GM12865 (cell line): Measurements from ENCODE around the gene KCNA4.

Source experiments
- DNase-seq: peaks from one replicate; pipeline ENCODE4 v3.0.0; 2010; ENCODE audit warnings: low read depth
- H3K4me3 ChIP-seq: 2 replicates; pipeline ENCODE4 v1.5.1; 2011; ENCODE audit warnings: mild to moderate bottlenecking, low read depth, low read length, control low read depth
- TF ChIP-seq, protein P1 (sequence below): IDR thresholded peaks from 2 replicates; pipeline ENCODE4 v1.5.1; 2011; ENCODE audit warnings: low read length, control low read depth, low read depth, inconsistent platforms; ENCODE audit not compliant: insufficient read depth; ENCODE audit errors: missing control alignments

The KCNA4 gene

DNA sequence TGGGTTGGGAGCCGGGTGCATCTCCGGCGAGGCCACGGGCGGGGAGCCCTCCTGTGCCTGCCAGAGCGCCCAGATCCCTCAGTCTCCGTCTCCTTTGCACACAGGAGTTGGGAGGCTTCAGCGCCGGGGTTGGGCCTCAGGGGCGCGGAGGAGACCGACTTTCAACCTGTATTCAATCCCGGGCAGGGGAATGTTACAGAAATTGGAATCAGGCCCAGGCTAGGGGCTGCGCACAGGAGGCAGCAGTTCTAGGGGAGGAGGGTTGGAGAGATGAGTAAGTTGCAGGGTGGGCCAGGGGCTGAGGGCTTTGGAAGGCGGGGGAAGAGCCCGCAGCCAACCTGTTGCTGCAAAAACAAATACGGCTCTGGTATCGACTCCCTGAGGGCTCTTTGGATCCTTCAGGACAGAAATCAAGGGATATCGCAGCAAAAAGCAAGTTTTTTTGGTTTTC lies 640 bp upstream of the KCNA4 start:
- DNase-seq = no peak
- H3K4me3 ChIP-seq = no peak overlapping the region
- TF ChIP-seq, protein P1, sequence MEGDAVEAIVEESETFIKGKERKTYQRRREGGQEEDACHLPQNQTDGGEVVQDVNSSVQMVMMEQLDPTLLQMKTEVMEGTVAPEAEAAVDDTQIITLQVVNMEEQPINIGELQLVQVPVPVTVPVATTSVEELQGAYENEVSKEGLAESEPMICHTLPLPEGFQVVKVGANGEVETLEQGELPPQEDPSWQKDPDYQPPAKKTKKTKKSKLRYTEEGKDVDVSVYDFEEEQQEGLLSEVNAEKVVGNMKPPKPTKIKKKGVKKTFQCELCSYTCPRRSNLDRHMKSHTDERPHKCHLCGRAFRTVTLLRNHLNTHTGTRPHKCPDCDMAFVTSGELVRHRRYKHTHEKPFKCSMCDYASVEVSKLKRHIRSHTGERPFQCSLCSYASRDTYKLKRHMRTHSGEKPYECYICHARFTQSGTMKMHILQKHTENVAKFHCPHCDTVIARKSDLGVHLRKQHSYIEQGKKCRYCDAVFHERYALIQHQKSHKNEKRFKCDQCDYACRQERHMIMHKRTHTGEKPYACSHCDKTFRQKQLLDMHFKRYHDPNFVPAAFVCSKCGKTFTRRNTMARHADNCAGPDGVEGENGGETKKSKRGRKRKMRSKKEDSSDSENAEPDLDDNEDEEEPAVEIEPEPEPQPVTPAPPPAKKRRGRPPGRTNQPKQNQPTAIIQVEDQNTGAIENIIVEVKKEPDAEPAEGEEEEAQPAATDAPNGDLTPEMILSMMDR = no peak

DNA sequence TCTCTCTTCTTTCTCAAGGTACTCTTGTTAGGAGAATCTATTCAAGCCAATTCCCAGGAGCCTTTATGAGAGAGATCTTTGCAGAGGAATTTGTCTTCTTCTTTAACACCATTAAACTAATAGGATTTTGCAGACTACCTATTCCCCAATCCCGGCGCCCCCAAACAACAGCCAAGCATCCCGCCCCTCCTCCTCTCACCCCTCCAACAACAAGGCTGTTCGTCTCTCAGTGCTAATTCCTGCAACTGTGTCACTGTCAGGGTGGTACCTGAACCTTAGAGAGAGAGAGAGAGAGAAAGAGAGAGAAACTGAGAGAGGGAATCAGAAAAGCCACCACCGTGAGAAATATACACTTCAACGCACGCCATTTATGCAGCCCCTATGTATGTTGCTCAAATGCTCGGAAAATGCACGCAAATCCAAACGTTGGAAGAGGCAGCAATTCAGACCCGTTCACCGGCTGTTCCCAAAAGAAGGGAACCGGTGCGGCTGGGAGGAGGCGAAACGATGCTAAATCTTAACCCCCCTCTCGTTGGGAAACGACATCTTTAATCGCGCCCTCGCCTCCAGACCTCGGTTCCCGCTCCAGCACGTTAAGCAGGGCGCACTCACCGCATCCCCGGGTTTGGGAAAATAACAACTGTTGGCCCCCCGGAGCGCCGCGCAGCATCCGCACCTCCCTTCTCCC lies 961 bp downstream of the KCNA4 start:
- DNase-seq = no peak

DNA sequence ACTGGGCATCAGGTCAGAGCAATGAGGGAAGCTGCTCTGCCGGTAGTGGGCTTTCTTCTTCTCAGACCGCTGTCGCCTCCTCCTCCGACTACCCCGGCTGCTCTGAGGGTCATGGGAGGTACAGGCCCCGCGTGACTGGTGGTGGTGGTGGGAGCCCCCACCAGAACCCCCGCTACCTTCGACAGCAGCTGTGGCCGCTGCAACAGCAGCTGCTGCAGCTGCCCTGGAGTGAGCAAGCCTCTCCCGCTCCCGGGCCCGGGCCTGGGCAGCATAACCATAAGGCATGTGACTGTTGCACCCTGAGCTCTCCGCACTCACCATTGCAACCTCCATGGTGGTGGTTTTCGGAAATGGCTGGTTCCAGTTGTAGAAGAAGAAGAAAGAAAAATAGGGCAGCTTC lies 4.5 kb downstream of the KCNA4 start:
- H3K4me3 ChIP-seq = no peak overlapping the region
- no peak for DNase-seq
- TF ChIP-seq, protein P1 = no peak

More for the DNA sequence above, 961 bp downstream of the KCNA4 start:
- no peak overlapping the region for H3K4me3 ChIP-seq
- TF ChIP-seq, protein P1 = no peak

DNA sequence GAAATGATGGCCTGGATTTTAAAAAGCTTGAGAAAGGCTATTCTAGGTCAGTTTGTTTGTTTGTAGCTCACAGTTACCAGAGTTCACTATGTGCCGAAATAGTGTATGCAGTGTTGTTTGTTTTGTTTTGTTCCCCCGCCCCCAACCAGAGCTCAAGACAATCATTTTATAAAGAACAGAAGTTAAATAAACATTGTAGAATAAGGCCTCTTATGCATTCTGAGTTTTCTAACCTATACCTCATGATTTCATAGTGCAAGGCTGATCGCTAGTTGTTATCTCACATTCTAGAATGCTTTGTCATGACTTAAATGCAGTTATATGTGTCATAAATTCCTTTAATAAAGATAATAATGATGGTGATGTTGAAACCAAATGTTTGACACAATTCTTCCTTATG lies 7.8 kb downstream of the KCNA4 start:
- TF ChIP-seq, protein P1 = no peak
- H3K4me3 ChIP-seq = no peak overlapping the region
- no peak for DNase-seq

DNA sequence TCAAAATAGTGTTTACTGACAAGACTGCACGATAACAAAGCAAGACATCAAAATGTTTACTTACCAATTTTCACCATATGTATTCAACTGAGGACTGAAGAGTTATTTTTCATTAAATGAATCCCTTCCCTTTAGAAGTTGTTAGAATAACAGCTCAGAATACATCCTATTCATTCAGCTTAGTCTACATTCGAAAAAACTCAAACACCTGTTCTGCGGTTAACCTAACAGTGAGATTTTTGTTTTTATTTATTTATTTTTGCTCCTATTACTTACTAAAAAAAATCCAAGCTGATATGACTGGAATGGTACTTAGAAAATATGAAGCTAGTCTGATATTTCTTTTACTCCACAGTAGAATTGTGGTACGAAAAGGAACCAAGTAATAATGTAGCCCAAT lies 10.0 kb downstream of the KCNA4 start:
- DNase-seq = no peak
- no peak overlapping the region for H3K4me3 ChIP-seq
- TF ChIP-seq, protein P1 = no peak

DNA sequence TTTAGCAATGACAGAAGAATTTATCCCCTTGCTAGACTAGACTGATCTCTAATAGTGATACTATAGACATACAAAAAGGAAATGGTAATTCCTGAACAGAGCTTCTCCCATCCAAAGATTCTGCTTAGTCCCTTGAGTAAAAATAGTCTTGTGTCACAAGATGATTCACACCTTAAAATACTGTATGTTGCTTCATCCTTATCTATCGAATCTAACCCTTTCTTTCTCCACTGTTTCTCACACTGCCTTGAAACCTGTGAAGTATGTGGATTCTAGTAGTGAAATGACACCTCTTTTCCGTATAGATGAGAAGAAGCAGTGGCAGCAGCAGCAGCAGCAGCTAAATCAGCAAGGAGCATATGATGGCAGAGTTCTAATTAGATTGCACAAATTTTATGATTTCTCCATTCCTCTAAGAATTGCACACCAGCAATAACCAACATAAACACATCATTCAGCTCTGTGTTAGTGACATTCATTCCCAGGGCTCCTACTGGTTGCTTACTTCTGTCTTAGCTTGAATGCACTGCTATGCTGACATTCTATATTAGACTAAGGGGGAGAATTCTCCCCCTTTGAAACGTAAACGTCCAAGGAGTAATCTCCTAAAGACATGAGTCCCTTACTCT lies 14.6 kb downstream of the KCNA4 start:
- H3K4me3 ChIP-seq = no peak overlapping the region
- no peak for DNase-seq
- TF ChIP-seq, protein P1 = no peak
